GM19351 (cell line): Measurements from ENCODE around the gene RBBP4.
"Not testable (repeated sequence)": the region's sequence is repeated elsewhere in the genome, so short reads cannot be mapped to it uniquely, and the experiment has no call there.

ENCODE experiments used
- ATAC-seq: cut with Tn5 transposase; IDR thresholded peaks from one replicate; pipeline ENCODE4 v1.9.1; 2021; ENCODE audit warnings: mild to moderate bottlenecking, moderate library complexity; ENCODE audit not compliant: unreplicated experiment

Gene RBBP4

GRCh38 chr1:32636914-32637645 is 13.9 kb upstream of the RBBP4 start:
- ATAC-seq: no peak

GRCh38 chr1:32639489-32640075 is 11.4 kb upstream of the RBBP4 start:
- ATAC-seq: no peak

GRCh38 chr1:32642292-32642827 is 8.6 kb upstream of the RBBP4 start:
- ATAC-seq: not testable (repeated sequence)

- ATAC-seq: no peak
Measured at GRCh38 chr1:32644426-32644825, 6.6 kb upstream of the RBBP4 start.

- ATAC-seq: no peak
Measured at GRCh38 chr1:32647308-32648134, 3.5 kb upstream of the RBBP4 start.

- ATAC-seq: peak; percentile 61
Measured at GRCh38 chr1:32650248-32650751, 708 bp upstream of the RBBP4 start, which contains the start of gene ZBTB8OS. ZBTB8OS (minus strand) TSS chr1:32650550; CDS start chr1:32650529, 21 bp downstream.

GRCh38 chr1:32651461-32652073 is 559 bp downstream of the RBBP4 start:
- peak; percentile 24 for ATAC-seq

GRCh38 chr1:32652244-32652962 is 1.4 kb downstream of the RBBP4 start:
- no peak for ATAC-seq

- no peak for ATAC-seq
Measured at GRCh38 chr1:32659581-32659980, 8.6 kb downstream of the RBBP4 start.

- no peak for ATAC-seq
Measured at GRCh38 chr1:32665915-32666314, 14.9 kb downstream of the RBBP4 start.

- ATAC-seq: no peak
Measured at GRCh38 chr1:32666901-32667566, 16.0 kb downstream of the RBBP4 start.

- not testable (repeated sequence) for ATAC-seq
Measured at GRCh38 chr1:32668716-32669115, 17.7 kb downstream of the RBBP4 start.

GRCh38 chr1:32676945-32677344 is 25.9 kb downstream of the RBBP4 start:
- no peak for ATAC-seq

- not testable (repeated sequence) for ATAC-seq
Measured at GRCh38 chr1:32679993-32680392, 29.0 kb downstream of the RBBP4 start.

GRCh38 chr1:32680642-32681041 is 29.6 kb downstream of the RBBP4 start:
- ATAC-seq: no peak

- ATAC-seq: no peak
Measured at GRCh38 chr1:32681509-32681908, 30.5 kb downstream of the RBBP4 start.

- no peak for ATAC-seq
Measured at GRCh38 chr1:32681999-32682398, 31.0 kb downstream of the RBBP4 start.

GRCh38 chr1:32683397-32683796 is 32.4 kb downstream of the RBBP4 start:
- no peak for ATAC-seq

GRCh38 chr1:32684167-32684811 is 33.3 kb downstream of the RBBP4 start:
- ATAC-seq: no peak
